ENCODE results near the gene TRIO. TPM values are rescaled to one million over a fixed set of nuclear protein-coding genes. Genes with fewer than 3 reads are reported as not detected.

Gene TRIO
- total RNA-seq, 2 experiments from 2014 or later, result 3.6 to 4.6 TPM

GRCh38 chr5:14143546-14143840 lies 351 bp downstream of the TRIO start:
- intact Hi-C loops (cut with micrococcal nuclease), result loop anchor here (1.0 to 5.0 kb wide), 6 partner anchors 131 to 849 kb away; partner anchors contain the start of gene OTULIN
- CTCF ChIA-PET, result interaction anchor here (0.6 kb wide), 1 partner anchor 1257 kb away, joined by 3 read pairs; no protein-coding TSS in a partner anchor
- Mint-ChIP-seq H3K27me3 (ENCODE audit: low read depth) (peaks cover 52% of the 10 kb centered on the region), H3K4me3 (no peak overlapping the region), H3K36me3 (ENCODE audit: low read depth) (no peaks in the 10 kb centered on the region), H3K9me3 (no peaks in the 10 kb centered on the region), H3K27ac (no peak overlapping the region), H3K4me1 (ENCODE audit: low read depth) (peaks cover 11% of the 10 kb centered on the region)
- no peak for DNase-seq

- intact Hi-C loops (cut with micrococcal nuclease), result loop anchor here (1.0 to 5.0 kb wide), 6 partner anchors 132 to 848 kb away; partner anchors contain the start of gene OTULIN
- DNase-seq, result peak; percentile 42
- Mint-ChIP-seq H3K27ac (no peak overlapping the region), H3K9me3 (no peaks in the 10 kb centered on the region), H3K4me3 (peak overlapping the region; percentile 73), H3K4me1 (ENCODE audit: low read depth) (peaks cover 11% of the 10 kb centered on the region), H3K27me3 (ENCODE audit: low read depth) (peaks cover 53% of the 10 kb centered on the region), H3K36me3 (ENCODE audit: low read depth) (no peaks in the 10 kb centered on the region)
- CTCF ChIA-PET, result no interaction called here
These were observed 871 bp downstream of the TRIO start for GRCh38 chr5:14143841-14144585.

- Mint-ChIP-seq H3K36me3 (ENCODE audit: low read depth) (no peaks in the 10 kb centered on the region), H3K9me3 (no peaks in the 10 kb centered on the region), H3K4me3 (peak overlapping the region; percentile 73), H3K27ac (no peak overlapping the region), H3K27me3 (ENCODE audit: low read depth) (peaks cover 55% of the 10 kb centered on the region), H3K4me1 (ENCODE audit: low read depth) (peaks cover 11% of the 10 kb centered on the region)
- DNase-seq, result peak; percentile 50
- CTCF ChIA-PET, result no interaction called here
- intact Hi-C loops (cut with micrococcal nuclease), result loop anchor here (5.0 kb wide), 3 partner anchors 133 to 847 kb away; no protein-coding TSS in a partner anchor
These were observed 1.7 kb downstream of the TRIO start for GRCh38 chr5:14144586-14145434.

GRCh38 chr5:14145435-14146334 lies 2.5 kb downstream of the TRIO start:
- DNase-seq, result no peak
- Mint-ChIP-seq H3K27me3 (ENCODE audit: low read depth) (peaks cover 55% of the 10 kb centered on the region), H3K4me3 (peak overlapping the region; percentile 62), H3K36me3 (ENCODE audit: low read depth) (no peaks in the 10 kb centered on the region), H3K27ac (no peak overlapping the region), H3K4me1 (ENCODE audit: low read depth) (peaks cover 11% of the 10 kb centered on the region), H3K9me3 (no peaks in the 10 kb centered on the region)
- CTCF ChIA-PET, result no interaction called here
- intact Hi-C loops (cut with micrococcal nuclease), result no loop called here

GRCh38 chr5:14146725-14147124 lies 3.6 kb downstream of the TRIO start:
- intact Hi-C loops (cut with micrococcal nuclease), result no loop called here
- H3K9me3 Mint-ChIP-seq, result no peaks in the 10 kb centered on the region
- H3K4me3 Mint-ChIP-seq, result no peak overlapping the region
- CTCF ChIA-PET, result no interaction called here
- no peak for DNase-seq
- no peaks in the 10 kb centered on the region for H3K36me3 Mint-ChIP-seq (ENCODE audit: low read depth)
- no peak overlapping the region for H3K27ac Mint-ChIP-seq
- peaks cover 53% of the 10 kb centered on the region for H3K27me3 Mint-ChIP-seq (ENCODE audit: low read depth)
- peaks cover 11% of the 10 kb centered on the region for H3K4me1 Mint-ChIP-seq (ENCODE audit: low read depth)

- no peak overlapping the region for H3K27ac Mint-ChIP-seq
- no peak for DNase-seq
- H3K27me3 Mint-ChIP-seq (ENCODE audit: low read depth), result peaks cover 53% of the 10 kb centered on the region
- H3K4me1 Mint-ChIP-seq (ENCODE audit: low read depth), result peaks cover 10% of the 10 kb centered on the region
- CTCF ChIA-PET, result no interaction called here
- H3K4me3 Mint-ChIP-seq, result no peak overlapping the region
- intact Hi-C loops (cut with micrococcal nuclease), result no loop called here
- H3K9me3 Mint-ChIP-seq, result no peaks in the 10 kb centered on the region
- H3K36me3 Mint-ChIP-seq (ENCODE audit: low read depth), result no peaks in the 10 kb centered on the region
These were observed 4.1 kb downstream of the TRIO start for GRCh38 chr5:14147210-14147609.

GRCh38 chr5:14148483-14148882 lies 5.3 kb downstream of the TRIO start:
- no peak for DNase-seq
- intact Hi-C loops (cut with micrococcal nuclease), result no loop called here
- H3K4me1 Mint-ChIP-seq (ENCODE audit: low read depth), result peaks cover 7% of the 10 kb centered on the region
- no peaks in the 10 kb centered on the region for H3K9me3 Mint-ChIP-seq
- no peak overlapping the region for H3K27ac Mint-ChIP-seq
- no peak overlapping the region for H3K4me3 Mint-ChIP-seq
- CTCF ChIA-PET, result interaction anchor here (0.5 kb wide), 1 partner anchor 647 kb away, joined by 3 read pairs; no protein-coding TSS in a partner anchor
- H3K27me3 Mint-ChIP-seq (ENCODE audit: low read depth), result peaks cover 49% of the 10 kb centered on the region
- no peaks in the 10 kb centered on the region for H3K36me3 Mint-ChIP-seq (ENCODE audit: low read depth)

- no peaks in the 10 kb centered on the region for H3K36me3 Mint-ChIP-seq (ENCODE audit: low read depth)
- intact Hi-C loops (cut with micrococcal nuclease), result no loop called here
- peaks cover 6% of the 10 kb centered on the region for H3K4me1 Mint-ChIP-seq (ENCODE audit: low read depth)
- no peaks in the 10 kb centered on the region for H3K9me3 Mint-ChIP-seq
- DNase-seq, result no peak
- no peak overlapping the region for H3K4me3 Mint-ChIP-seq
- CTCF ChIA-PET, result no interaction called here
- H3K27me3 Mint-ChIP-seq (ENCODE audit: low read depth), result peaks cover 50% of the 10 kb centered on the region
- no peak overlapping the region for H3K27ac Mint-ChIP-seq
These were observed 5.9 kb downstream of the TRIO start for GRCh38 chr5:14148890-14149671.

GRCh38 chr5:14149672-14150274 lies 6.6 kb downstream of the TRIO start:
- intact Hi-C loops (cut with micrococcal nuclease), result no loop called here
- peaks cover 50% of the 10 kb centered on the region for H3K27me3 Mint-ChIP-seq (ENCODE audit: low read depth)

GRCh38 chr5:14151416-14151815 lies 8.3 kb downstream of the TRIO start:
- H3K27ac Mint-ChIP-seq, result no peak overlapping the region
- no peaks in the 10 kb centered on the region for H3K4me1 Mint-ChIP-seq (ENCODE audit: low read depth)
- peaks cover 36% of the 10 kb centered on the region for H3K27me3 Mint-ChIP-seq (ENCODE audit: low read depth)
- no peaks in the 10 kb centered on the region for H3K9me3 Mint-ChIP-seq
- no peak for DNase-seq
- intact Hi-C loops (cut with micrococcal nuclease), result no loop called here
- CTCF ChIA-PET, result no interaction called here
- no peaks in the 10 kb centered on the region for H3K36me3 Mint-ChIP-seq (ENCODE audit: low read depth)
- no peak overlapping the region for H3K4me3 Mint-ChIP-seq

More at GRCh38 chr5:14149672-14150274, 6.6 kb downstream of the TRIO start:
- no peaks in the 10 kb centered on the region for H3K36me3 Mint-ChIP-seq (ENCODE audit: low read depth)
- no peaks in the 10 kb centered on the region for H3K9me3 Mint-ChIP-seq
- no peak overlapping the region for H3K4me3 Mint-ChIP-seq
- no peak for DNase-seq
- CTCF ChIA-PET, result no interaction called here
- H3K4me1 Mint-ChIP-seq (ENCODE audit: low read depth), result peaks cover 4% of the 10 kb centered on the region
- H3K27ac Mint-ChIP-seq, result no peak overlapping the region

GRCh38 chr5:14153071-14153864 lies 10.1 kb downstream of the TRIO start:
- DNase-seq, result no peak
- CTCF ChIA-PET, result no interaction called here
- peaks cover 25% of the 10 kb centered on the region for H3K27me3 Mint-ChIP-seq (ENCODE audit: low read depth)
- no peak overlapping the region for H3K27ac Mint-ChIP-seq
- intact Hi-C loops (cut with micrococcal nuclease), result no loop called here
- no peaks in the 10 kb centered on the region for H3K4me1 Mint-ChIP-seq (ENCODE audit: low read depth)
- no peaks in the 10 kb centered on the region for H3K9me3 Mint-ChIP-seq
- no peaks in the 10 kb centered on the region for H3K36me3 Mint-ChIP-seq (ENCODE audit: low read depth)
- no peak overlapping the region for H3K4me3 Mint-ChIP-seq

Measured in activated naive CD4-positive, alpha-beta T cell treated with anti-CD3 and anti-CD28 coated beads for 36 hours (primary cell).